ENCODE measurements around the gene XAF1. TPM values are rescaled to one million over a fixed set of nuclear protein-coding genes. Genes with fewer than 3 reads are reported as not detected.

Gene XAF1
- total RNA-seq, 1 experiment from 2014 or later, result 0.20 TPM

- Mint-ChIP-seq H3K27ac (no peak overlapping the region), H3K36me3 (no peaks in the 10 kb centered on the region), H3K27me3 (ENCODE audit: low read depth) (peaks cover 56% of the 10 kb centered on the region), H3K4me1 (no peaks in the 10 kb centered on the region), H3K9me3 (peaks cover 6% of the 10 kb centered on the region), H3K4me3 (no peak overlapping the region)
- POLR2A ChIA-PET, result no interaction called here
- ATAC-seq, result no peak
- CTCF ChIA-PET, result interaction anchor here (0.8 kb wide), 1 partner anchor 58 kb away, joined by 3 read pairs; no protein-coding TSS in a partner anchor
- DNase-seq (ENCODE audit: low spot score), result no peak
- no peak for TF ChIP-seq HMGA2 (CRISPR knock-in tag; IDR thresholded peaks at IDR 0.05)
- no peak for TF ChIP-seq NR3C1 (CRISPR knock-in tag; conservative IDR thresholded peaks at IDR 0.05; ENCODE audit: low read depth)
- no peak for TF ChIP-seq ZNF512 (CRISPR knock-in tag; IDR thresholded peaks at IDR 0.05; ENCODE audit: borderline replicate concordance)
- TF ChIP-seq ZNF425 (CRISPR knock-in tag; conservative IDR thresholded peaks at IDR 0.05), result no peak
- no peak for TF ChIP-seq E2F1 (CRISPR knock-in tag; IDR thresholded peaks at IDR 0.05)
- TF ChIP-seq MAX (CRISPR knock-in tag; IDR thresholded peaks at IDR 0.05), result no peak
- TF ChIP-seq MXD4 (CRISPR knock-in tag; IDR thresholded peaks at IDR 0.05; ENCODE audit: borderline replicate concordance), result no peak
- no peak for TF ChIP-seq NR1H2 (CRISPR knock-in tag; IDR thresholded peaks at IDR 0.05)
- no peak for TF ChIP-seq ZNF396 (CRISPR knock-in tag; IDR thresholded peaks at IDR 0.05; ENCODE audit: borderline replicate concordance)
- no peak for TF ChIP-seq GRHL2 (CRISPR knock-in tag; IDR thresholded peaks at IDR 0.05; ENCODE audit: insufficient replicate concordance, severe bottlenecking)
- no peak for TF ChIP-seq NFATC4 (CRISPR knock-in tag; IDR thresholded peaks at IDR 0.05)
Observed at GRCh38 chr17:6724009-6724408, 31.8 kb upstream of the XAF1 start.

GRCh38 chr17:6729531-6729930 is 26.3 kb upstream of the XAF1 start:
- ChIA-PET CTCF (no interaction called here), POLR2A (no interaction called here)
- Mint-ChIP-seq H3K9me3 (peaks cover 14% of the 10 kb centered on the region), H3K27ac (no peak overlapping the region), H3K4me3 (no peak overlapping the region), H3K4me1 (no peaks in the 10 kb centered on the region), H3K36me3 (no peaks in the 10 kb centered on the region), H3K27me3 (ENCODE audit: low read depth) (peaks cover 19% of the 10 kb centered on the region)
- no peak for DNase-seq (ENCODE audit: low spot score)
- ATAC-seq, result no peak
- TF ChIP-seq ZNF423 (CRISPR knock-in tag; IDR thresholded peaks at IDR 0.05) (no peak), MXD4 (CRISPR knock-in tag; IDR thresholded peaks at IDR 0.05; ENCODE audit: borderline replicate concordance) (no peak), ZBTB43 (CRISPR knock-in tag; IDR thresholded peaks at IDR 0.05) (no peak), JUN (CRISPR knock-in tag; IDR thresholded peaks at IDR 0.05) (no peak), MYBL2 (CRISPR knock-in tag; IDR thresholded peaks at IDR 0.05) (no peak), ATF6 (CRISPR knock-in tag; IDR thresholded peaks at IDR 0.05) (no peak), FOXK1 (CRISPR knock-in tag; IDR thresholded peaks at IDR 0.05) (no peak), ZNF671 (CRISPR knock-in tag; IDR thresholded peaks at IDR 0.05) (no peak), SOX15 (CRISPR knock-in tag; IDR thresholded peaks at IDR 0.05) (no peak), TCF7 (CRISPR knock-in tag; IDR thresholded peaks at IDR 0.05; ENCODE audit: low read depth) (no peak), MLX (CRISPR knock-in tag; IDR thresholded peaks at IDR 0.05) (no peak), NR2C2 (CRISPR knock-in tag; IDR thresholded peaks at IDR 0.05) (no peak), HMGXB4 (CRISPR knock-in tag; IDR thresholded peaks at IDR 0.05) (no peak)
